Measurements from ENCODE around the gene S100B.

DNA sequence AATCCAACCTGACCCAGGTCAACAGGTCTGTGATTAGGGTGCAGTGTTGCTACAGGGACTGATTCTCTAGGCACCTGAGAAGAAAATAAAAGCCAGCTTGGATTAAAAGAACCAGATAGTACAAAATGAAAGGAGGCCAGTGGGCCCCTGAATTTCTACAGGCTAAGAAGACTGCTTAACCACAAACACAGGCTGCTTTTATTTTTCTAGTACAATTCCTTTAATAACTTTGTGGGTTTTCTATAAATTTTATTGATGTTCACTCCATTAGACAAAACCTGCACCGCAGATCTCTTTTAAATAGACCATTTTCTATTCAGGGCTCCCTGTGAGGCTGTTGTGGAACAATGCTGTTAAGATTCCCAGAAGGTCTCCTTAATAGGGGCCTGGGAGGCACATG lies 20.9 kb upstream of the S100B start:
- TF ChIP-seq POLR2A (IDR thresholded peaks at IDR 0.05) = no peak
- TF ChIP-seq, protein P1, sequence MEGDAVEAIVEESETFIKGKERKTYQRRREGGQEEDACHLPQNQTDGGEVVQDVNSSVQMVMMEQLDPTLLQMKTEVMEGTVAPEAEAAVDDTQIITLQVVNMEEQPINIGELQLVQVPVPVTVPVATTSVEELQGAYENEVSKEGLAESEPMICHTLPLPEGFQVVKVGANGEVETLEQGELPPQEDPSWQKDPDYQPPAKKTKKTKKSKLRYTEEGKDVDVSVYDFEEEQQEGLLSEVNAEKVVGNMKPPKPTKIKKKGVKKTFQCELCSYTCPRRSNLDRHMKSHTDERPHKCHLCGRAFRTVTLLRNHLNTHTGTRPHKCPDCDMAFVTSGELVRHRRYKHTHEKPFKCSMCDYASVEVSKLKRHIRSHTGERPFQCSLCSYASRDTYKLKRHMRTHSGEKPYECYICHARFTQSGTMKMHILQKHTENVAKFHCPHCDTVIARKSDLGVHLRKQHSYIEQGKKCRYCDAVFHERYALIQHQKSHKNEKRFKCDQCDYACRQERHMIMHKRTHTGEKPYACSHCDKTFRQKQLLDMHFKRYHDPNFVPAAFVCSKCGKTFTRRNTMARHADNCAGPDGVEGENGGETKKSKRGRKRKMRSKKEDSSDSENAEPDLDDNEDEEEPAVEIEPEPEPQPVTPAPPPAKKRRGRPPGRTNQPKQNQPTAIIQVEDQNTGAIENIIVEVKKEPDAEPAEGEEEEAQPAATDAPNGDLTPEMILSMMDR (IDR thresholded peaks at IDR 0.05) = no peak

Measured in transverse colon (tissue), 3 donors.